ENCODE measurements around the gene FAM47E. TPM values are rescaled to one million over a fixed set of nuclear protein-coding genes. Genes with fewer than 3 reads are reported as not detected.

The FAM47E gene
- total and polyA plus RNA-seq, 2 donors (not counting 1 experiment from before 2014, with no cell fraction given), result 0.15 to 1.3 TPM

DNA sequence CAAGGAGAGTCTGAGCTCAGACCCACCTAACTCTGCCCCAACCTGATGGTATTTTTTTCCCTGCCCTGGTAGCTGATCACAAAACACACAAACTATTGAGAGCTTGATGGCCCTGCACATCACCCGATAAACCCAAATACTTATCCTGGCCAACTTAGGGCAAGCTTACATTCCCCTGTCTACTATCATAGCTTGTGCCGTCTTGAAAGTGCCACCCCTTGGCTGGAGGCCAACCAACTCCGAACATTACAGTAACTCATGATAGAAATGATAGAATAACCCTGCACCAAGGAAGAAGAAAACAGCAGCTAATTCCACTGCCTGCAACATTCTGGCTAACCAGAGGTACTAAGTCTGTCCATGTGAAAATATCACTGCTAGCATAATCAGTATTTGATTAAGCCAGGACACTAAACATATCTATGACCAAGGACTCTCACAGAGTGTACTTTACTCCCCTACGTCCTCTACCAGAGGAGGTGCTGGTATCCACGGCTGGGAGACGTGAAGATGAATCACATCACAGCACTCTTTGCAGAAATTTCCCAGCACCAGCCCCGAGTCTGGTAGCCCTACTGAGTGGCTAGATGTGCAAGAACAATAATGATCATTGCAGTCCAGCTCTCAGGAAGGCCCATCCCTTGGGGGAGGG lies 63.9 kb downstream of the FAM47E start:
- peaks cover 34% of the 10 kb centered on the region for H3K27me3 Mint-ChIP-seq
- Histone ChIP-seq H3K9me3 (ENCODE audit: control extremely low read depth in 1 of 3, control insufficient read depth in 2 of 3, insufficient read depth in 1 of 3, low read length in 2 of 3) (peaks cover 1 to 11% (median 3%) of the 10 kb centered on the region in 3 donors), H3K36me3 (replicated peaks in 1 of 2; ENCODE audit: control extremely low read depth in 1 of 2, control insufficient read depth in 1 of 2, extremely low read depth in 1 of 2, insufficient read depth in 2 of 2, low read length in 1 of 2) (no peaks in the 10 kb centered on the region), H3K27ac (ENCODE audit: low read length in 2 of 2) (no peak overlapping the region), H2AFZ (ENCODE audit: insufficient read depth, low read depth, low read length, poor library complexity, severe bottlenecking) (no peak overlapping the region), H4K20me1 (ENCODE audit: control insufficient read depth, insufficient read depth, low read length, poor library complexity, severe bottlenecking) (no peaks in the 10 kb centered on the region), H3K4me2 (replicated peaks; ENCODE audit: low read depth, low read length, poor library complexity, severe bottlenecking) (no peak overlapping the region), H3K9ac (ENCODE audit: low read length) (no peak overlapping the region), H3K4me1 (ENCODE audit: control insufficient read depth in 2 of 2, insufficient read depth in 2 of 2, low read length in 2 of 2) (no peaks in the 10 kb centered on the region), H3K27me3 (replicated peaks in 1 of 4; ENCODE audit: control extremely low read depth in 1 of 4, control insufficient read depth in 3 of 4, insufficient read depth in 4 of 4, low read length in 3 of 4) (peaks cover 0 to 4% (median 0%) of the 10 kb centered on the region in 4 experiments), H3K79me2 (ENCODE audit: control insufficient read depth, insufficient read depth, low read length) (no peaks in the 10 kb centered on the region), H3K4me3 (ENCODE audit: control extremely low read depth in 1 of 5, extremely low read depth in 1 of 5, insufficient read depth in 1 of 5, low read depth in 2 of 5, low read length in 4 of 5) (no peak overlapping the region)
- ChIA-PET CTCF (interaction anchor here (0.7 kb wide), 1 partner anchor 136 kb away, joined by 3 read pairs; no protein-coding TSS in a partner anchor), POLR2A (no interaction called here)
- ATAC-seq (ENCODE audit: low read depth) (no peak), DNase-seq (no peak)
- 84% methylated on average over 6 of the region's 7 CpGs for WGBS (ENCODE audit: insufficient coverage)
- intact Hi-C loops (cut with micrococcal nuclease), result no loop called here
- no peaks in the 10 kb centered on the region for H3K4me1 Mint-ChIP-seq
- H3K4me3 Mint-ChIP-seq, result no peak overlapping the region
- TF ChIP-seq, protein P1, sequence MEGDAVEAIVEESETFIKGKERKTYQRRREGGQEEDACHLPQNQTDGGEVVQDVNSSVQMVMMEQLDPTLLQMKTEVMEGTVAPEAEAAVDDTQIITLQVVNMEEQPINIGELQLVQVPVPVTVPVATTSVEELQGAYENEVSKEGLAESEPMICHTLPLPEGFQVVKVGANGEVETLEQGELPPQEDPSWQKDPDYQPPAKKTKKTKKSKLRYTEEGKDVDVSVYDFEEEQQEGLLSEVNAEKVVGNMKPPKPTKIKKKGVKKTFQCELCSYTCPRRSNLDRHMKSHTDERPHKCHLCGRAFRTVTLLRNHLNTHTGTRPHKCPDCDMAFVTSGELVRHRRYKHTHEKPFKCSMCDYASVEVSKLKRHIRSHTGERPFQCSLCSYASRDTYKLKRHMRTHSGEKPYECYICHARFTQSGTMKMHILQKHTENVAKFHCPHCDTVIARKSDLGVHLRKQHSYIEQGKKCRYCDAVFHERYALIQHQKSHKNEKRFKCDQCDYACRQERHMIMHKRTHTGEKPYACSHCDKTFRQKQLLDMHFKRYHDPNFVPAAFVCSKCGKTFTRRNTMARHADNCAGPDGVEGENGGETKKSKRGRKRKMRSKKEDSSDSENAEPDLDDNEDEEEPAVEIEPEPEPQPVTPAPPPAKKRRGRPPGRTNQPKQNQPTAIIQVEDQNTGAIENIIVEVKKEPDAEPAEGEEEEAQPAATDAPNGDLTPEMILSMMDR (IDR thresholded peaks at IDR 0.05), result no peak
- no peak for TF ChIP-seq EZH2 (IDR thresholded peaks at IDR 0.05; ENCODE audit: borderline replicate concordance, insufficient read depth, low read depth, low read length, poor library complexity, severe bottlenecking)
- peaks cover 14% of the 10 kb centered on the region for H3K9me3 Mint-ChIP-seq (ENCODE audit: insufficient read depth)
- no peak overlapping the region for H3K27ac Mint-ChIP-seq

DNA sequence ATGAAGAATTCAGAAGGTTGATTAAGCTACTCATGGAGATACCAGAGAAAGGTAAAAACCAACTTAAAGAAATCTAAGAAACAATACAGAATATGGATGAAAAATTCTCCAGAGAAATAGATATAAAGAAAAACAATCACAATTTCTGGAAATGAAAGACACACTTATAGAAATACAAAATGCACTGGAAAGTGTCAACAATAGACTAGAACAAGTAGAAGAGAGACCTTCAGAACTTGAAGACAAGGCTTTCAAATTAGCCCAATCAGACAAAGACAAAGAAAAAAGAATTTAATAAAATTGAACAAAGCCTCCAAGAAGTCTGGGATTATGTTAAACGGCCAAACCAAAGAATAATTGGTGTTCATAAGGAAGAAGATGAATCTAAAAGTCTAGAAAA lies 64.6 kb downstream of the FAM47E start:
- H3K27me3 Mint-ChIP-seq, result peaks cover 36% of the 10 kb centered on the region
- H3K27ac ChIP-seq (ENCODE audit: low read length in 2 of 2), result no peak overlapping the region

More for the DNA sequence above, 64.6 kb downstream of the FAM47E start:
- Histone ChIP-seq H3K79me2 (ENCODE audit: control insufficient read depth, insufficient read depth, low read length) (no peaks in the 10 kb centered on the region), H3K4me3 (ENCODE audit: control extremely low read depth in 1 of 5, extremely low read depth in 1 of 5, insufficient read depth in 1 of 5, low read depth in 2 of 5, low read length in 4 of 5) (no peak overlapping the region), H2AFZ (ENCODE audit: insufficient read depth, low read depth, low read length, poor library complexity, severe bottlenecking) (no peak overlapping the region), H3K36me3 (replicated peaks in 1 of 2; ENCODE audit: control extremely low read depth in 1 of 2, control insufficient read depth in 1 of 2, extremely low read depth in 1 of 2, insufficient read depth in 2 of 2, low read length in 1 of 2) (no peaks in the 10 kb centered on the region), H3K9me3 (ENCODE audit: control extremely low read depth in 1 of 3, control insufficient read depth in 2 of 3, insufficient read depth in 1 of 3, low read length in 2 of 3) (peaks cover 1 to 11% (median 3%) of the 10 kb centered on the region in 3 donors), H3K27me3 (replicated peaks in 1 of 4; ENCODE audit: control extremely low read depth in 1 of 4, control insufficient read depth in 3 of 4, insufficient read depth in 4 of 4, low read length in 3 of 4) (peaks cover 0 to 4% (median 0%) of the 10 kb centered on the region in 4 experiments), H3K9ac (ENCODE audit: low read length) (no peak overlapping the region), H3K4me2 (replicated peaks; ENCODE audit: low read depth, low read length, poor library complexity, severe bottlenecking) (no peak overlapping the region), H4K20me1 (ENCODE audit: control insufficient read depth, insufficient read depth, low read length, poor library complexity, severe bottlenecking) (no peaks in the 10 kb centered on the region), H3K4me1 (ENCODE audit: control insufficient read depth in 2 of 2, insufficient read depth in 2 of 2, low read length in 2 of 2) (no peaks in the 10 kb centered on the region)
- intact Hi-C loops (cut with micrococcal nuclease), result no loop called here
- DNase-seq, result no peak
- ChIA-PET CTCF (no interaction called here), POLR2A (no interaction called here)
- H3K27ac Mint-ChIP-seq, result no peak overlapping the region
- WGBS (ENCODE audit: insufficient coverage), result no CpG with 5 or more reads among the region's 1 CpG
- H3K4me3 Mint-ChIP-seq, result no peak overlapping the region
- H3K4me1 Mint-ChIP-seq, result no peaks in the 10 kb centered on the region
- no peak for ATAC-seq (ENCODE audit: low read depth)
- no peak for TF ChIP-seq EZH2 (IDR thresholded peaks at IDR 0.05; ENCODE audit: borderline replicate concordance, insufficient read depth, low read depth, low read length, poor library complexity, severe bottlenecking)
- TF ChIP-seq, protein P1 (IDR thresholded peaks at IDR 0.05), result no peak
- H3K9me3 Mint-ChIP-seq (ENCODE audit: insufficient read depth), result peaks cover 19% of the 10 kb centered on the region
